Ramos (cell line): ENCODE results near the gene PET100.
"Not testable (repeated sequence)": the region's sequence is repeated elsewhere in the genome, so short reads cannot be mapped to it uniquely, and the experiment has no call there.

Experiments used
- in situ Hi-C: fragments of 300-500 bp; cut with MboI; formaldehyde crosslinking; loops from one replicate; pipeline ENCODE4 v1.14.3; 2022; ENCODE audit warnings: low sequenced_read_pairs; ENCODE audit not compliant: unreplicated experiment

Gene PET100

GRCh38 chr19:7631577-7631976 lies 2.0 kb downstream of the PET100 start:
- in situ Hi-C loops: no loop called here

GRCh38 chr19:7632340-7633203 lies 3.0 kb downstream of the PET100 start:
- in situ Hi-C loops: no loop called here

- in situ Hi-C loops: no loop called here
Observed at GRCh38 chr19:7633698-7634097, 4.1 kb downstream of the PET100 start, which contains the start of gene PCP2. PCP2 (minus strand) TSS chr19:7633719; CDS start chr19:7633457, 262 bp downstream.

- in situ Hi-C loops: no loop called here
Observed at GRCh38 chr19:7635670-7636069, 6.1 kb downstream of the PET100 start.

- in situ Hi-C loops: no loop called here
Observed at GRCh38 chr19:7636317-7636690, 6.7 kb downstream of the PET100 start.

GRCh38 chr19:7636691-7637373 lies 7.2 kb downstream of the PET100 start, which contains the start of gene STXBP2:
STXBP2 (plus strand) TSS chr19:7637110; CDS start chr19:7637150, 40 bp downstream.
- in situ Hi-C loops: no loop called here

GRCh38 chr19:7637374-7638256 lies 8.0 kb downstream of the PET100 start:
- in situ Hi-C loops: no loop called here

GRCh38 chr19:7638802-7639465 lies 9.3 kb downstream of the PET100 start:
- in situ Hi-C loops: no loop called here

GRCh38 chr19:7639863-7640348 lies 10.3 kb downstream of the PET100 start:
- in situ Hi-C loops: no loop called here

GRCh38 chr19:7640803-7641202 lies 11.2 kb downstream of the PET100 start:
- in situ Hi-C loops: no loop called here

- in situ Hi-C loops: no loop called here
Observed at GRCh38 chr19:7641290-7642276, 12.0 kb downstream of the PET100 start.

- in situ Hi-C loops: no loop called here
Observed at GRCh38 chr19:7642295-7643030, 12.9 kb downstream of the PET100 start.

GRCh38 chr19:7643031-7643415 lies 13.4 kb downstream of the PET100 start:
- in situ Hi-C loops: no loop called here

- in situ Hi-C loops: not testable (repeated sequence)
Observed at GRCh38 chr19:7643629-7644549, 14.3 kb downstream of the PET100 start.

- in situ Hi-C loops: no loop called here
Observed at GRCh38 chr19:7644550-7644877, 14.9 kb downstream of the PET100 start.

- in situ Hi-C loops: no loop called here
Observed at GRCh38 chr19:7645163-7645562, 15.6 kb downstream of the PET100 start.
